Neuronal stem cell (in vitro differentiated cells): ENCODE data around the gene FGFR3.

Experiments
- DNase-seq: peaks from one replicate; pipeline ENCODE4 v3.0.0-alpha.2; 2013; ENCODE audit warnings: low spot score
- H2AFZ ChIP-seq: one replicate; pipeline ENCODE4 v1.6.1; 2013; ENCODE audit warnings: mild to moderate bottlenecking, low read length, inconsistent platforms
- H2AK5ac ChIP-seq: 2 replicates; pipeline ENCODE4 v1.6.1; 2013; ENCODE audit warnings: low read depth, mild to moderate bottlenecking, inconsistent platforms, low read length, moderate library complexity, mixed read lengths
- H2BK120ac ChIP-seq: 2 replicates; pipeline ENCODE4 v1.6.1; 2013; ENCODE audit warnings: low read depth, mild to moderate bottlenecking, inconsistent platforms, low read length, moderate library complexity, mixed read lengths
- H2BK12ac ChIP-seq: one replicate; pipeline ENCODE4 v1.6.1; 2013; ENCODE audit warnings: low read length, inconsistent platforms
- H2BK15ac ChIP-seq: 2 replicates; pipeline ENCODE4 v1.6.1; 2013; ENCODE audit warnings: mild to moderate bottlenecking, low read length, inconsistent platforms, mixed read lengths
- H2BK5ac ChIP-seq: one replicate; pipeline ENCODE4 v1.6.1; 2013; ENCODE audit warnings: inconsistent platforms, mild to moderate bottlenecking, low read length, moderate library complexity
- H3K14ac ChIP-seq: one replicate; pipeline ENCODE4 v1.6.1; 2013; ENCODE audit warnings: low read length, inconsistent platforms
- H3K18ac ChIP-seq: 2 replicates; pipeline ENCODE4 v1.6.1; 2013; ENCODE audit warnings: low read length, inconsistent platforms
- H3K23ac ChIP-seq: 2 replicates; pipeline ENCODE4 v1.6.1; 2013; ENCODE audit warnings: low read depth, mild to moderate bottlenecking, mixed read lengths, low read length, inconsistent platforms; ENCODE audit not compliant: poor library complexity
- H3K27ac ChIP-seq: replicated peaks from 3 replicates; pipeline ENCODE4 v1.5.1; 2013; ENCODE audit warnings: low read length, inconsistent platforms
- H3K27me3 ChIP-seq, 3 experiments: 2 replicates each; pipeline ENCODE4 v1.6.1; 2013; ENCODE audit warnings: low read length in 3 of 3, mild to moderate bottlenecking in 2 of 3, inconsistent platforms in 1 of 3, low read depth in 1 of 3, mixed read lengths in 1 of 3, moderate library complexity in 1 of 3; ENCODE audit not compliant: control insufficient read depth in 3 of 3, insufficient read depth in 3 of 3
- H3K36me3 ChIP-seq, 2 donors: replicated peaks in 1 of 2; 2 replicates each; pipeline ENCODE4 v1.6.1; 2013; ENCODE audit warnings: low read length in 2 of 2; ENCODE audit not compliant: control insufficient read depth in 2 of 2, insufficient read depth in 2 of 2
- H3K4ac ChIP-seq: 2 replicates; pipeline ENCODE4 v1.6.1; 2013; ENCODE audit warnings: inconsistent platforms, mild to moderate bottlenecking, low read length, moderate library complexity
- H3K4me1 ChIP-seq, 2 donors: 1 replicate in 1 of 2; 2 replicates in 1 of 2; pipeline ENCODE4 v1.6.1; 2013; ENCODE audit warnings: low read length in 2 of 2, low read depth in 1 of 2; ENCODE audit not compliant: control insufficient read depth in 2 of 2, insufficient read depth in 1 of 2
- H3K4me2 ChIP-seq: one replicate; pipeline ENCODE4 v1.6.1; 2013; ENCODE audit warnings: mild to moderate bottlenecking, low read length, inconsistent platforms; ENCODE audit not compliant: insufficient read depth, poor library complexity, severe bottlenecking
- H3K4me3 ChIP-seq, 2 donors: 2 replicates each; pipeline ENCODE4 v1.5.1; 2013; ENCODE audit warnings: low read length in 2 of 2, mild to moderate bottlenecking in 2 of 2, inconsistent platforms in 1 of 2, moderate library complexity in 1 of 2
- H3K79me1 ChIP-seq: one replicate; pipeline ENCODE4 v1.6.1; 2013; ENCODE audit warnings: low read depth, mild to moderate bottlenecking, inconsistent platforms, low read length, moderate library complexity
- H3K9ac ChIP-seq: one replicate; pipeline ENCODE4 v1.6.1; 2013; ENCODE audit warnings: mild to moderate bottlenecking, low read depth, low read length, inconsistent platforms; ENCODE audit not compliant: poor library complexity
- H3K9me3 ChIP-seq, 2 donors: replicated peaks in 1 of 2; 2 replicates each; pipeline versions ENCODE3 to v1.6.1; 2013; ENCODE audit warnings: low read length in 2 of 2, mild to moderate bottlenecking in 2 of 2, inconsistent platforms in 1 of 2, low read depth in 1 of 2, mixed read lengths in 1 of 2, moderate library complexity in 1 of 2; ENCODE audit not compliant: control insufficient read depth in 2 of 2, insufficient read depth in 1 of 2
- H4K8ac ChIP-seq: one replicate; pipeline ENCODE4 v1.6.1; 2013; ENCODE audit warnings: low read depth, mild to moderate bottlenecking, inconsistent platforms, low read length, moderate library complexity
- H4K91ac ChIP-seq: one replicate; pipeline ENCODE4 v1.6.1; 2013; ENCODE audit warnings: low read length, low read depth, mild to moderate bottlenecking, inconsistent platforms; ENCODE audit not compliant: poor library complexity
- WGBS, 2 donors: extraction: QIAGEN DNeasy Blood & Tissue Kit; methylation state at CpG; one replicate each; pipeline ENCODE4 v1.1.7; 2013; ENCODE audit warnings: missing lambda C conversion rate in 2 of 2, mixed read lengths in 1 of 2; ENCODE audit not compliant: insufficient read length in 2 of 2, insufficient replicate concordance in 1 of 2; ENCODE audit errors: extremely low coverage in 2 of 2; 5-methylcytosine and 5-hydroxymethylcytosine counted together

Gene FGFR3

DNA sequence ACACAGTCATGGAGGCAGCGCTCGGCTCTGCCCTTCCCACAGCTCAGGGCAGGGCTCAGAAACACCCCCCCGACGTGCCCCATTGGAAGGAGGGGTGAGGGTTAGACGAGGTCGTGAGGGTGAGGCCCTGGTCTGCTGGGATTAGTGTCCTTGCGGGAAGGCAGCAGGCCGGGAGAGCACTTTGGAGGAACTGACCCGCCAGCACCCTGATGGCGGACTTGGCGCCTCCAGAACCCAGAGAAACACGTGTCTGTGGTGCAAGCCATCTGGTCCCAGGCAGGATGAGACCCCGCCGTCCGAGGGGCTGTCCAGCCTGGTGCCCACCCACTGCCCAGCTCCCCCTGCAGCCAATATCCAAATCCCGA is 45.5 kb upstream of the FGFR3 start:
- Histone ChIP-seq H3K36me3 (peaks cover 17 to 26% of the 10 kb centered on the region in 2 donors), H3K4me1 (peaks cover 4 to 5% of the 10 kb centered on the region in 2 donors), H3K9me3 (no peaks in the 10 kb centered on the region), H3K23ac (peak overlapping the region; percentile 55), H2BK120ac (no peak overlapping the region), H3K4me2 (no peak overlapping the region), H3K4ac (no peak overlapping the region), H2BK5ac (no peak overlapping the region), H3K27ac (no peak overlapping the region), H3K14ac (no peak overlapping the region), H4K8ac (no peak overlapping the region), H2BK12ac (peak overlapping the region; percentile 63), H4K91ac (no peak overlapping the region), H2AFZ (no peak overlapping the region), H3K27me3 (peaks cover 0 to 3% (median 0%) of the 10 kb centered on the region in 3 experiments), H3K79me1 (no peaks in the 10 kb centered on the region), H2BK15ac (peak overlapping the region; percentile 87), H2AK5ac (peak overlapping the region; percentile 98), H3K4me3 (no peak overlapping the region), H3K9ac (no peak overlapping the region), H3K18ac (peak overlapping the region; percentile 72)
- no peak for DNase-seq
- no CpG with 5 or more reads among the region's 16 CpGs for WGBS, 2 donors

DNA sequence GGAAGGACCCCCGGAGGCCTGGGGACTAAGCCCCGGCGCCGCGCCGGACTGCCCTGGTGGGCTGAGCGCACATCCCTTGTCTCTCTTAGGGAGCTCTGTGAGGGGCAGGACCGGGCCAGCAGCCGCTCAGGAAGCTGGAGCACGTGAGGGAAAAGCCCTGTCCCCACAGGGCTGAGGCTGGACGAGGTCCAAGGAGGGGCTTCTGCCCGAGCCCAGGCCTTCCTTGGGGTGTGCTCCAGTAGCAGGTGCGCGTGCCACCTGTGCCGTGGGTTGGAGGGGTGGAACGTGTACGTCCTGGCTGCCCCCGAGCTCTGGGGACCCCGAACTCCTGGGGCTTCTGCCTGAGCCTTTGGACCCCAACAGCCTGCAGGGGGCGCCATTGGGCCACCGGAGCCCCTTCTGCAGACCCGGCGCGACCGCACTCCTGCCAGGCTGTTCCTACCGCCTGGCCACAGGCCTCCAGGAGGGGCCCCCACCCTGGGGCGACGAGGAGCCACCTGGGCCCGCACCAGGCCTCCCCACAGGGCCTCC is 44.6 kb upstream of the FGFR3 start:
- Histone ChIP-seq H3K18ac (peak overlapping the region; percentile 27), H3K4me3 (no peak overlapping the region), H3K9me3 (no peaks in the 10 kb centered on the region), H3K4me2 (peak overlapping the region; percentile 66), H3K23ac (peak overlapping the region; percentile 55), H3K9ac (no peak overlapping the region), H4K8ac (no peak overlapping the region), H2BK120ac (no peak overlapping the region), H2BK15ac (peak overlapping the region; percentile 87), H2AK5ac (peak overlapping the region; percentile 98), H3K4me1 (peaks cover 4 to 5% of the 10 kb centered on the region in 2 donors), H3K14ac (peak overlapping the region; percentile 31), H3K36me3 (peaks cover 14 to 18% of the 10 kb centered on the region in 2 donors), H3K27ac (no peak overlapping the region), H2BK12ac (peak overlapping the region; percentile 75), H2AFZ (peak overlapping the region; percentile 87), H4K91ac (no peak overlapping the region), H3K79me1 (no peaks in the 10 kb centered on the region), H2BK5ac (no peak overlapping the region), H3K27me3 (peaks cover 0 to 3% (median 0%) of the 10 kb centered on the region in 3 experiments), H3K4ac (peak overlapping the region; percentile 66)
- WGBS, 2 donors, result no CpG with 5 or more reads among the region's 29 CpGs
- DNase-seq, result peak; percentile 80

DNA sequence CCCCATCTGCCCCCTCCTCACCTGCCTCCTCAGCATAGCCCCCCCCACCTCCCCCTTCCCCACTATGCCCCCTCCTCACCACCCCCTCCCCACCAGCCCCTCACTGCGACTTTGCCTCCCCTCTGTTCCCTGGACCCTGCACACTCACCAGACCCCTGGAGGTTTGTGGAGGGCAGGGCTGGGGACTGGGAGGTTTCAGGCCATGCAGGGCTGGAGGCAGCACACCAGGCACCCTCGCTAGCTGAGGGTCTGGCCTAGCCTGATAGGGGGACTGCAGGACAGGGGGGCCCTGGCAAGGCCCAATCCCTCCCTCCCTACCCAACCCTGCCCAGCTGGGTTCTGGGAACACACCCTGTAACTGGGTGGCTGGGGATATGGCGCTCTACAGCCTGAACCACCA is 43.7 kb upstream of the FGFR3 start:
- Histone ChIP-seq H2AFZ (no peak overlapping the region), H3K9ac (no peak overlapping the region), H3K79me1 (no peaks in the 10 kb centered on the region), H3K27ac (no peak overlapping the region), H2BK15ac (no peak overlapping the region), H3K18ac (no peak overlapping the region), H3K9me3 (no peaks in the 10 kb centered on the region), H2BK12ac (no peak overlapping the region), H3K36me3 (peaks cover 6 to 9% of the 10 kb centered on the region in 2 donors), H3K27me3 (peaks cover 0 to 3% (median 0%) of the 10 kb centered on the region in 3 experiments), H3K4me2 (no peak overlapping the region), H2AK5ac (peak overlapping the region; percentile 91), H3K4me1 (peaks cover 8 to 9% of the 10 kb centered on the region in 2 donors), H3K14ac (no peak overlapping the region), H2BK5ac (peak overlapping the region; percentile 16), H3K4ac (no peak overlapping the region), H4K8ac (no peak overlapping the region), H3K23ac (no peak overlapping the region), H4K91ac (no peak overlapping the region), H3K4me3 (no peak overlapping the region), H2BK120ac (no peak overlapping the region)
- no peak for DNase-seq
- WGBS, 2 donors, result no CpG with 5 or more reads among the region's 3 CpGs

DNA sequence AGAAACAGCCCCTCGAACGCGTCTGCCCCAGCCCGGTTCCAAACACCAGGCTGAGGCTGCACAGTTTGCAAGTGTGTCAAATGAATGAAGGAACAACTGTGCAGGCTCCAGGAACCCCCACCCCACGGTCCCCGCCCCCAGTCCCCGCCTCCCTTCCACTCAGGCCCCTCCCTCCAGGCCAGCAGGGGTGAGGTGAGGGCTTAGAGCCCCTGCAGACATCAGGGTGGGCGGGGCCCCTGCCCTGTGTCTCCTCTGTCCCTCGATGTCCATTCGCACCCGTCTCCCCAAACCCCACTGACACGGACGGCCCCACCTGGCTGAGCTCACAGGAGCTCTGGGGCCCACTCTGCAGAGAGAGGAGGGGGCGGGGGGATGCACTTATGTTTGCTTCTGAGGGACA is 43.3 kb upstream of the FGFR3 start:
- WGBS, 2 donors, result no CpG with 5 or more reads among the region's 14 CpGs

More for the DNA sequence above, 43.3 kb upstream of the FGFR3 start:
- no peak overlapping the region for H3K18ac ChIP-seq
- peak overlapping the region; percentile 91 for H2AK5ac ChIP-seq
- no peak overlapping the region for H3K23ac ChIP-seq
- DNase-seq, result no peak
- H3K27ac ChIP-seq, result no peak overlapping the region
- peak overlapping the region; percentile 16 for H2BK5ac ChIP-seq
- H3K14ac ChIP-seq, result no peak overlapping the region
- no peak overlapping the region for H2BK15ac ChIP-seq
- no peak overlapping the region for H2AFZ ChIP-seq
- H3K4me2 ChIP-seq, result no peak overlapping the region
- H3K36me3 ChIP-seq, result peaks cover 2 to 5% of the 10 kb centered on the region in 2 donors
- peaks cover 8 to 9% of the 10 kb centered on the region in 2 donors for H3K4me1 ChIP-seq
- H2BK12ac ChIP-seq, result no peak overlapping the region
- H4K91ac ChIP-seq, result no peak overlapping the region
- H3K9ac ChIP-seq, result no peak overlapping the region
- no peak overlapping the region for H3K4ac ChIP-seq
- no peak overlapping the region for H3K4me3 ChIP-seq
- H3K27me3 ChIP-seq, result peaks cover 0 to 7% (median 0%) of the 10 kb centered on the region in 3 experiments
- H2BK120ac ChIP-seq, result no peak overlapping the region
- H3K9me3 ChIP-seq, result no peaks in the 10 kb centered on the region
- H3K79me1 ChIP-seq, result no peaks in the 10 kb centered on the region
- H4K8ac ChIP-seq, result no peak overlapping the region
